Activated CD8-positive, alpha-beta memory T cell treated with anti-CD3 and anti-CD28 coated beads for 36 hours (primary cell): Measurements from ENCODE around the gene SUN1. TPM values are rescaled to one million over a fixed set of nuclear protein-coding genes. Genes with fewer than 3 reads are reported as not detected.

ENCODE experiments used
- CTCF ChIA-PET: fragments of 350-600 bp; sonication (Branson Sonifier 250); formaldehyde crosslinking; loops from one replicate; lab custom pipeline; 2021; ENCODE audit warnings: antibody characterized with exemption; lab: Charles Lee
- POLR2A ChIA-PET: fragments of 350-600 bp; sonication (Branson Sonifier 250); formaldehyde crosslinking; loops from one replicate; lab custom pipeline; 2021; ENCODE audit warnings: antibody characterized with exemption; lab: Charles Lee
- total RNA-seq, 2 experiments: library from RNA; stranded (reverse); gene quantifications; one replicate each; pipeline ENCODE4 v1.2.3, GENCODE V29; 2021

The SUN1 gene
- total RNA-seq, 2 experiments from 2014 or later, result 53.4 to 56.8 TPM

- POLR2A ChIA-PET, result no interaction called here
- CTCF ChIA-PET, result no interaction called here
Measured at GRCh38 chr7:893686-894085, 61.4 kb downstream of the SUN1 start.

- CTCF ChIA-PET, result no interaction called here
- POLR2A ChIA-PET, result no interaction called here
Measured at GRCh38 chr7:894164-894867, 62.0 kb downstream of the SUN1 start.

- POLR2A ChIA-PET, result no interaction called here
- CTCF ChIA-PET, result no interaction called here
Measured at GRCh38 chr7:894927-895450, 62.7 kb downstream of the SUN1 start.

GRCh38 chr7:895451-896052, 63.3 kb downstream of the SUN1 start:
- CTCF ChIA-PET, result no interaction called here
- POLR2A ChIA-PET, result no interaction called here

GRCh38 chr7:896346-897075, 64.2 kb downstream of the SUN1 start:
- ChIA-PET POLR2A (no interaction called here), CTCF (interaction anchor here (0.6 kb wide), 1 partner anchor 64 kb away, joined by 3 read pairs; no protein-coding TSS in a partner anchor)

- CTCF ChIA-PET, result interaction anchor here (0.6 kb wide), 1 partner anchor 64 kb away, joined by 3 read pairs; no protein-coding TSS in a partner anchor
- POLR2A ChIA-PET, result no interaction called here
Measured at GRCh38 chr7:897086-897485, 64.8 kb downstream of the SUN1 start.

- POLR2A ChIA-PET, result no interaction called here
- CTCF ChIA-PET, result no interaction called here
Measured at GRCh38 chr7:897771-898376, 65.6 kb downstream of the SUN1 start.

GRCh38 chr7:898460-898854, 66.2 kb downstream of the SUN1 start:
- ChIA-PET CTCF (no interaction called here), POLR2A (no interaction called here)

- POLR2A ChIA-PET, result no interaction called here
- CTCF ChIA-PET, result no interaction called here
Measured at GRCh38 chr7:898855-899681, 66.8 kb downstream of the SUN1 start.

GRCh38 chr7:899806-900205, 67.5 kb downstream of the SUN1 start:
- CTCF ChIA-PET, result no interaction called here
- POLR2A ChIA-PET, result no interaction called here

GRCh38 chr7:900331-901040, 68.2 kb downstream of the SUN1 start:
- CTCF ChIA-PET, result no interaction called here
- POLR2A ChIA-PET, result interaction anchor here (0.6 kb wide), 2 partner anchors 39 to 327 kb away, joined by 3 read pairs; no protein-coding TSS in a partner anchor

- POLR2A ChIA-PET, result interaction anchor here (0.6 kb wide), 1 partner anchor 326 kb away, joined by 3 read pairs; no protein-coding TSS in a partner anchor
- CTCF ChIA-PET, result no interaction called here
Measured at GRCh38 chr7:901041-901387, 68.7 kb downstream of the SUN1 start.

- ChIA-PET CTCF (interaction anchor here (0.5 kb wide), 1 partner anchor 45 kb away, joined by 4 read pairs; no protein-coding TSS in a partner anchor), POLR2A (interaction anchor here (0.6 kb wide), 1 partner anchor 326 kb away, joined by 3 read pairs; no protein-coding TSS in a partner anchor)
Measured at GRCh38 chr7:901388-902154, 69.3 kb downstream of the SUN1 start.

GRCh38 chr7:902996-903395, 70.7 kb downstream of the SUN1 start:
- ChIA-PET CTCF (no interaction called here), POLR2A (no interaction called here)

- ChIA-PET POLR2A (no interaction called here), CTCF (interaction anchor here (1.1 kb wide), 1 partner anchor 19 kb away, joined by 3 read pairs; no protein-coding TSS in a partner anchor)
Measured at GRCh38 chr7:903921-904755, 71.9 kb downstream of the SUN1 start.

GRCh38 chr7:904847-905246, 72.6 kb downstream of the SUN1 start:
- CTCF ChIA-PET, result no interaction called here
- POLR2A ChIA-PET, result no interaction called here

GRCh38 chr7:906776-907157, 74.5 kb downstream of the SUN1 start:
- CTCF ChIA-PET, result interaction anchor here (1.5 to 2.4 kb wide), 3 partner anchors 19 to 86 kb away, joined by 4 to 8 read pairs (median 5); partner anchors contain the start of gene COX19
- POLR2A ChIA-PET, result no interaction called here
